GM21447 (cell line): ENCODE measurements around the gene IARS2.
"Not testable (repeated sequence)": the region's sequence is repeated elsewhere in the genome, so short reads cannot be mapped to it uniquely, and the experiment has no call there.

Experiments
- ATAC-seq: cut with Tn5 transposase; IDR thresholded peaks from one replicate; pipeline ENCODE4 v1.9.1; 2021; ENCODE audit not compliant: unreplicated experiment

The IARS2 gene

DNA sequence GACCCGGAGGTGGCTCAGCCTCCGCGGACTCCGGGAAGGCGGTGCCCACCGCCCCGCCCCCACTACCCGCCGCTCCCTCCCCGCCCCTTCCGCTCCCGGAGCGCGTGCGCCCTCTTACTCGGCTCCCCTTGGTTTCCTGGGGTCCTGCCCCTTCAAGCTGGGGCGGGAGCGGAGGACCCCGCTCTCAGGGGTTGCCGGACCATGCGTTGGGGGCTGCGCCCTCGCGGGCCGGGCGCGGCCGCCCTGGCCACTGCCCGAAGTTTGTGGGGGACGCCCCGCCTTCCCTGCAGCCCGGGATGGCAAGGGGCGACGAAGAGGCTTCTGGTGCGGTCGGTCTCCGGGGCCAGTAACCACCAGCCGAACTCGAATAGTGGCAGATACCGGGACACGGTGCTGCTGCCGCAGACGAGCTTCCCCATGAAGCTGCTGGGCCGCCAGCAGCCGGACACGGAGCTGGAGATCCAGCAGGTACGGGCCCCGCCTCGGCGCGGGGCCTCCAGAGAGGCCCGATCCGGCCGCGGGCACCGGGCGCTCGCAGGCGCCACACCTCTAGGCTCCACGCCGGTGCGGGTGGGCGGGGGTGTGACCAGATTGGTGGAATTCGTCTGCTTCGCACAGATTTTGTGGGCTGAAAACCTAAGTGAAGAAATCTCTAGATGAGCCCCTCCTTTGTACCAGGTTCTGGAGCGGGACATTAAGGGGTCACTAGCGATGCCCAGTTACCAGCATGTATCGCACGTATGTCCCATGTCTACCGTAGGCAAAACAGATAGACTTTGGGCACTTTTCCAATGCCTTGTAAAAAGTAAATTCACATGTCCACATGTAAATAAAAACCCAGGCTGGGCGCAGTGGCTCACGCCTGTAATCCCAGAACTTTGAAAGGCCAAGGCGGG, at the start of gene IARS2:
TSS of gene IARS2 (plus strand) at position 117 of the 896 bp plus-strand sequence. CDS start at position 202, 85 bp downstream.
- peak; percentile 49 for ATAC-seq

DNA sequence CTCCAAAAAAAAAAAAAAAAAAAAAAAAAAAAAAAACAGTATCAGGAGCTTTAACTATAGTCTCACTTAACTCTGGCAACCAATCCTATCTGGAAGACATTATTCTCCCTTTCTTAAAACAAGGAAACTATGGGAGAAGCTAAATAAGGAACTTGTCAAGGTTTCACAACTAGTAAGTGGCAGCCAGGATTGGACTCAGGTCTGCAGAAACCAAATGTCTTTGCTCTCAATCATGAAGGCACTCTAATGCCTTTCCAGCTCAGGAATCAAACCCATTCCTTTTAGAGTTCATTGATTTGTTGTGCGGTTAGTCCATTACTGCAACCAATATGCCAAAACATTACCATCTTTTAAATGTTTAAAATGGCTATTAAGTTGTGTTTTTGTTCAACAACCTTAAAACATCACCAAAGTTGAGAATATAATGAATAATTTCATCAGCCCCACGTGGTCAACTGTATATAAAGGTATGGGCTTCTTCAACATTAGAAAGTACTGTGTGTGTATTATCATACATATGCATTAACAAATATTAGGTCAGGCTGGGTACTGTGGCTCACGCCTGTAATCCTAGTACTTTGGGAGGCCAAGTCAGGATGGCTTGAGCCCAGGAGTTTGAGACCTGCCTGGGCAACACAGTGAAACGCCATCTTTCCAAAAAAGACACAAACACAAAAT, 49.1 kb upstream of the IARS2 start:
- ATAC-seq = no peak

DNA sequence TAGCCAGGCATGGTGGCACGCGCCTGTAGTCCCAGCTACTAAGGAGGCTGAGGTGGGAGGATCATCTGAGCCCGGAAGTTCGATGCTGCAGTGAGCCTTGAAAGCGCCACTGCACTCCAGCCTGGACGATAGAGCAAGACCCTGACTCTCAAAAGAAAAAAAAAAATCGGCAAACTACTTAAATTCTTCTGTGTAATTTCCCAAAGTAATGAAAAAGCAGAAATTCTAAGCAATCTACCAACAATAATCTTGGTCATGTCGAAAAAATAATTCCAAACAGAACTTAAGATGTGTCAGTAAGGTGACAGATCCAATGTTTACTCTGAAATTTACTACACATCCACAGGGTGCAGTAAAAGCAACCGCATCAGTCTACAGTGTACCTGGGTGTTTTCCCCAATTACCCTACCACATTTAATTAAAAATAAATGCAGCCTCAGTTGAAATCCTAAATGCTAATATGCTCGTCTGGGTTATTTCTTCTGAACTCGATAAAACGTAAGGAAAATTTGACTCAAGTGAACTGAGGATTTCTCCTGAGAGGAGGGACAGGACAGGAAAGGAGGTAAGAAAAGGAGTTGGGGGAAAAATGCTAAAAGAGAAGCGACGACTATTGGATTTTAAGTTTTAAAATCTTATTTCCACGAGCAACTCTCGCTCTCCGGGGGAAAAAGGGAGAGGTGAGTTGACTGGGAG, 48.4 kb upstream of the IARS2 start:
- no peak for ATAC-seq

DNA sequence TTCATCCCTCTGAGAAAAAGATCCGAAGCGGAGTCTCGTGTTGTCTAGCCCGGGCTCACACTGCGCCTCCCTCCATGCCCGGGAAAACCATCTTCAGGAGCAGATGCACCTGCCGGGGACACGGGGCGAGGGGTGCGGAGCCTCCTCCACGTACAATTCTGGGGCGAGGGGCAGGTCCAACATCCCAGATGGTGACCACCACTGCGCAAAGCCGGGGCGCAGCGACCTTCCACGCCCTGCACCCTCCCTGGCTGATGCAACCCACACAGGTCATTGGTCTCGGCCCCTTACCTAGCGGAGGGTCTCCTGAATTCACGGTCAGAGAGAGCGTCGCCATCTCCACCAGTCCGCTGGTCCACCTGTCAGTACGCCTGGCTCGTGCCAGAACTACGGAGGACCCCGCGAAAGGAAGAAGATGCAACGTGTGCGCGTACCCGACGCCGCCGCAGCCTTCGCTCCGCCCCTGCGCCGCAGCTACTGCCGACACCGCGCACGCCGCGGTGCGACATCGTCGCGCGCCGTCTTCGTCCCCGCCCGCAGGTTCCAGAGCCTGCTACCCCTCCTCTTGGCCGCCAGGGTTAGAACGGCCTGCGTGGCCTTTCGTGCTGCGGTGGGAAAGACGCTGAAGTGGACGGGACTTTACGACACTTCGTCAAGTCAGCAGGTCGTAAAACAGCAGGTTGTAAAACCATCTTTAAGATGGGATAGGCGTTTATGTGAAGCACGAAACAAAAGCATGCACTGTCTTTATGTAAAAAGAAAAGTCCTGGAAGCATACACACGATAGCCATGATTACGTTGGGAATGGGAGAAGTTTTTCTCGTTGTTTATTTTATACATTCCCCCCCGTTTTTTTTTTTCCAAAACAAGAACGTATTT, 47.6 kb upstream of the IARS2 start, which contains the start of gene EPRS1:
TSS of gene EPRS1 (minus strand) at position 454 of the 879 bp plus-strand sequence. CDS start at position 337, 117 bp downstream.
- ATAC-seq = peak; percentile 96

DNA sequence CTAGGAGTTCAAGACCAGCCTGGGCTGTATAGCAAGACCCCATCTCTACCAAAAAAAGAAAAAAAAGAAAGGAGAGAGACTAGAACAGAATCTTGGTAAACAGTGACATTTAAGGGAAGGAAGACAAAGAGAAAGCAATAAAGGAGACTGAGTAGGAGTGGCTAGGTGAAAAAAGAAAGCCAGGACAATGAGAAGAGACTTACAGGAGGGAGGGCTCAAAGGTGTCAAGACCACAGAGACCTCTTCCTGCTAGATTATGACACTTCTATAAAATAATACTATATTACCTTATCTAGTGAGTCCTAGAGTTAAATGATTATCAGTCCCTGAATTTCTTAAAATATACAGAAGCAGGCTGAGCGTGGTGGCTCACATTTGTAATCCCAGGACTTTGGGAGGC, 37.6 kb upstream of the IARS2 start:
- no peak for ATAC-seq

DNA sequence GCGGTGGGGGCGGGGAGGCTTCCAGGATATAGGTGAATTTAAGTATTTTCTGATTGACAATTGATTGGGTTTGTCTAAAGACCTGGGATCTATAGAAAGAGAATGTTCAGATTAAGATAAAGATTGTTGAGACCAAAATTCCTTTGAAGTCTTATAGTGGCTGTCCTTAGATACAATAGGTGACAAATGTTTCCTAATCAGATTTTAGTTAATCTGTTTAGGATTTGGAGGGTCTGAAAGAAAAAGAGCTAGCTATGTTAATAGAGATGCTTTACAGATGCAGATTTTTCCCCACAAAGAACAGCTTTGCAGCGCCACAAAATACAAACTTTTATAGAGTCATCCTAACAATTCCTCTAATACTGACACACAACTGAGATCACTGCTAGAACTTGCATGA, 33.1 kb upstream of the IARS2 start:
- ATAC-seq = no peak

DNA sequence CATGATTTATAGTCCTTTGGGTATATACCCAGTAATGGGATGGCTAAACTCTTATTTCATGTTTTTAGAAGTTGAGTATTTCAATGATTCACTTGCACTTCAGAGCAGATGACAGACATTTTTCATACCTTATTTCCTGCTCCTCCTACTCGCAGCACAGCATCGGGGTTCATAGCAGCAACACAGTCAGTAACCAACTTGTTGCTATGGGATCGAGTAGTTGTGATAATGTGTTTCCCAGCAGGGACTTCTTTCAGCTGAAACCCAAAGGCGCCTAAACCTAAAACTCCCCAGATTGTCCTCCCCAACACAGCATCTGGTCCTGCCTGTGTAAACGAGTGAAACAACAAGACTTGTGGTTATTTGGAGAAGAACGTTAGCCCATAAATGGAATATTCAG, 31.3 kb upstream of the IARS2 start:
- ATAC-seq = no peak

DNA sequence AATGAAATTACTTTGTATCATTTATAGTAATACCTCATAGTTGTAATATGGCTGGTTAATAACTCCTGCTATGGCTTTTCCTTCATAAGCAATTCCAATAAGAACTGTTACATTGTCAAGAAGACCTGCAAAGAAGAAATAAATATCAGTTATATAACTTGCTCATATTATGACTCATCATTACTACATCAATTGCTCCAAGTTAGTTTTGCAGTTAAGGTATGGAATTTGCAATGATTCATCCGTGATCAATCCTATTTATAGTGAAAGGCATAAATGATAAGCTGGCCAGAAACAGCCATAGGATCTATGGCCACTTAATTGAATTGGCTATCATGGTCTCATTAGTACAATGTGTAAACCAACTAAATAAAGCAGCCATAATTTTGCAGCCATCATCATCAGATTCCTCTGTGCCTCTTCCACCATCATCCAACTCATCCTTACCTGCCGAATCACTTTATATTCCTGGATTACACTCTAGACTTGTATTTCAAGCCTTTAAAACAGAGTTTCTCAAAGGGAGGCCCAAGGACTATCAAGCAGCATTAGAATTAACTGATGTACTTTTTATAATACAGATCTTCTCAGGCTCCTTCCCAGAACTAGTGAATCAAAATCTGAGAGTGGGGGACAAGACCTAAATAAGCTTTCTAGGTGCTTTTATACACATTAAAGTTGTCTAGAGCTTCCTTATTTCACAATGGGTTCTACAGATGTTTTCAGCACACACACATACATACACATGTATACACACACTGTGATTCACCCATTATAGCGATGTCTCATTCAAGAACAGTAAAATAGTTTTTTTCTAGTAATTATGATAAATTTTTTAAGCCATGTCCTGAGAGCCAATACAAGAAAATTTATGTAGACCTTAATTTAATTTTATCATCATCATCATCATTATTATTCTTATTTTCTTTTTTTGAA, 26.4 kb upstream of the IARS2 start:
- ATAC-seq = no peak

DNA sequence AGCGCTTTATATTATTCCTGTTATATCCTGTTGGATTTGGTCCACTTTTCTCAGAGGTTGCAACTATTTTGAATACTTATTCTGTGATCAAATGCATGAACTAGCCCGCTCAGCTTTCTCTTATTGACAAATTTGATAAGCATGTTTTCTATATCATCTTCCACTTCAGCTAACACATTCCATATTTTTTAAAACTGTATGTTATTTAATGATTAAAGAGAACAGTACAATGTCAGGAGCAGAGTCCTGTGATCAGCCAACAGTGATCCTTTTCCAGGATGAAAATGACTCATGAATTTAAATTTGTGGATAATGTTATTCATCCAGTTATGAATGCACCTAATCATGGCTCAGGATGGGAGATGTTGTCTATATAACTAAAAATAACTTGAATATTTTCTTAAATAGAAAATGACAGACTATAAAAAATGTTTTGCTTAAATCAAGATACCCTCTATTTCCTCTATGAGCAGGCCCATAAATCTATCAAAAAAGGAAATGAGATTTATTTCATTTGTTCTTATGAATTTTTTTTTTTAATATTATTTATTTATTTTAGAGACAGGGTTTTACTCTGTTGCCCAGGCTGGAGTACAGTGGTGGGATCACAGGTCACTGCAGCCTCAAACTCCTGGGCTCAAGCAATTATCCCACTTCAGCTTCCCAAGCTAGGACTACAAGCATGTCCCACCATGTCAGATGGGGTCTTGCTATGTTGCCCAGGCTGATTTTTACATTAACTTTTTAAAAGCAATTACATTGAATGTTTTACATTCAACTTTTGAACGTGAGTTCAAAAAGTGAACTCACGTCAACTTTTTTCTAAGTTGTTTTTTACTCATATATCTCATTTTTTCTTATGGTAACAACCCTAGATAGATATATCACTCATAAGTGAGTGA, 16.8 kb upstream of the IARS2 start:
- ATAC-seq = no peak

DNA sequence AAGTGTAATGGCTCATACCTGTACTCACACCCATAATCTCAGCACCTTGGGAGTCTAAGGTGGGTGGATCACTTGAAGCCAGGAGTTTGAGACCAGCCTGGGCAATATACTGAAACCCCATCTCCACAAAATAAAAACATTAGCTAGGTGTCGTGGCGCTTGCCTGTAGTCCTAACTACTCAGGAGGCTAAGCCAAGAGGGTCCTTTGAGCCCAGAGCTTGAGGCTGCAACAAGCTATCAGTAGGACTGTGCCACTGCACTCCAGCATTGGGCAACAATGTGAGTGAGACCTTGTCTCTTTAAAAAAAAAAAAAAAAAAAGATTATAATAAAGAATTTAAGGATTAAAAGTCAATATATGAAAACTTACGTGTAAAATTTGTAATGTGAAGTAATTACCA, 16.0 kb upstream of the IARS2 start:
- ATAC-seq = no peak

DNA sequence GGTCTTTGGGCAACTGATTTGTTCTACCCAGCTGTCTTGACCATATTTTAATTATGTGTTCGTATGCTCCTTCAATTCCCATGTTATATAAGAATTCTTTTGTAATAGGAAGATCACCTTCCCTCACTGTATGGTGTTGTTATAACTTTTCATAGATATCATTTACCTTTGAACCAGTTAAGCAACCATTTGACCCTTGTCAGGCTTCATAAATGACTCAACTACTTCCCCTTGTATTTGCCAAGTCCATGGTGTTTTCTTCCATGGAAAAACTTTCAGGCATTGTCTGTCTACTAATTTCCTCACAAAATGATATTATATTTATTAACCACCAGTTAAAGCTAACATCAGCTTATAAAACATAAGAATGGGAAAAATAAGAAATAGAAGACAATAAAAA, 9.5 kb upstream of the IARS2 start:
- no peak for ATAC-seq

DNA sequence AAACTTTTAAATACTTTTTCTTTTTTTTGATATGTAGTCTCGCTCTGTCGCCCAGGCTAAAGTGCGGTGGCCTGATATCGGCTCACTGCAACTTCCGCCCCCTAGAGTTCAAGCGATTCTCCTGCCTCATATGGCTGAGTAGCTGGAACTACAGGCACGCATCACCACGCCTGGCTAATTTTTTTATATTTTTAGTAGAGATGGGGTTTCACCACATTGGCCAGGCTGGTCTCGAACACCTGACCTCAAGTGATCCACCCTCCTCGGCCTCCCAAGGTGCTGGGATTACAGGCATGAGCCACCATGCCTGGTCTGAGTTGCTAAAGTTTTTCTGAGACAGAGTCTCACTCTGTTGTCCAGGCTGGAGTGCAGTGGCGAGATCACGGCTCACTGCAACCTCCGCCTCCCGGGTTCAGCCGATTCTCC, 7.7 kb upstream of the IARS2 start:
- peak; percentile 41 for ATAC-seq

DNA sequence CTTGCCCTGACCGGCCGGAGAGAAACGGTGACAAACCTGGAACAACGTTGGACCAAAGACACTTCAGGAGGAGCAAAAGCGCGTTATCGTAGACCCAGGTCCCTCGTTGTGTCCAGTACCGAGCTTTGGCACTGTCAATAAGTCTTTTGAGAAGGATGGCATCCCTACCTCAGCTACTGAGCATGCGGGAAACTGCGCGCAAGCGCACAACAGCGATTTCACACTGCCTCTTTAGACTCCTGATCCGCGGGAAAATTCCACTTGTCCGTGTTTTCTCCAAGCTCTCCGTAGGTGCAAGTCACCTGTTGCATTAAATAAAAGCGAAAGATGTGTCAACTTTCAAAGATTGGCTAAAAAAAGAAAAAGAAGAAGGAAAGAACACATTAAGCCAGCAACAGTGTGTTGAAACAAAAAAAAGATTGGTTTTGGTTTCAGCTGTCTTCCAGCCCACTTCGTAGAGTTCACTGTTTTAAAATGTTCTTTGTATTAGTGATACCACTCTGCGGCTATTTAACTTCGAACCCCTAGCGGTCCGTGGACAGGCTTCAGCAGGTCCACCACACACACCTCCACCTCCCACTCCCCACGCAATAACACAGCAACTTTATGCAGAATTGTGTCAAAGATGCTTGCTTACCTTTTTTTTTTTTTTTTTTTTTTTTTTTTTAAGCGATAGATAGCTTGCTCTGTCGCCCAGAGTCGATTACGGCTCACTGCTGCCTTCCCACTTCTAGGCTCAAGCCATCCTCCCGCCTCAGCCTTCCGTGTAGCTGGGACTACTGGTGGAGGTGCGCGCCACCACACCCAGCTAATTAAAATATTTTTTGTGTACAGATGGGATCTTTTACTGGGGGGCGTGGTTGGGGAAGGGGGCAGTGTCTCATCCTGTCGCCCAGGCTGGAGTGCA, 4.0 kb upstream of the IARS2 start, which contains the start of gene BPNT1:
TSS of gene BPNT1 (minus strand) at position 139 of the 907 bp plus-strand sequence. CDS start 9,942 bp downstream, outside the sequence.
- peak; percentile 61 for ATAC-seq

DNA sequence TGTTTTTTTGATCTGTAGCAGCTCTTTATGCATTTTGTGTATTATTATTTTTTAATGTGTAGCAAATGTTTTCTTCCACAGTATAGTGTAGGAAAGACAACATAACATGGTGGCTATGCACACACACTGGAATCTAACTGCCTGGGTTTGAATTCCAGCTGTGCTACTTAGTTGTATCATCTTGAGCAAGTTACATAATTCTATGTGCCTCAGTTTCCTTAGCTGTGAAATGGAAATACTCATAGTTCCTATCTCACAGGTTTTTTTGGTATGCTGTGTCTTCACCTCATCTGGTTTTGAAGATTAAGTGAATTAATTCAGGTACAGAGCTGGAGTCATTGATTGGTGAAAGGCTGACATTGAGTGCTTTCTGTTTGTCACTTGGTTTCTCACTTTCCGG, 1.2 kb upstream of the IARS2 start:
- ATAC-seq = no peak

DNA sequence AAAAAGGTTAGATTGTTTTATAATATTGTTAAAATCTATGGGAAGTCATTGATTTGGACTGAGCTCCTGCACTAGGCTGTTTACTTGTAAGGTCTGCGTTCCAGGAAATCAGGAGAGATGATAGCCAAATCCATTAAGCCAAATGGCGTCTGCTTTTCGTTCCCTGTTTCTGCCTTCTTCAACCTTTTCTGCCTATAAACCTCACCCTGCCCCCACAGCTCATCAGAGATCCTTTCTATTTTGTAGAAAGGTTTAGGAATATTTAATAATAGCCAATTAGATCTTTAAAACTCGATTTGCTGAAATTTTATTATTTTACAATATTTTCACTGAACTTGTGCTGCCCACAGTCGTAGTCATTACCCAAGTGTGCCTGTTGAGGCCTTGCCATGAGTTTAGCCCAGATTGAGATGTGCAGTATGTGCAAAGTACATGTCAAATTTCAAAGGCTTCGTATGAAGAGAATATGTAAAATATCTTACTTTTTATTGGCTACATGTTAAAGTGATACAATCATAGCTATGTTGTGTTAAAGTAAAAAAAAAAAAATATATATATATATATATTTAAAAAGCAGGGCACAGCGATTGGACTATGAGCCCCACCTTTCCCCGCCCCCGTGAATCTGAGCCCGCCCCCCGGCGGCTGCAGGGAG, 444 bp upstream of the IARS2 start:
- ATAC-seq = peak; percentile 7

DNA sequence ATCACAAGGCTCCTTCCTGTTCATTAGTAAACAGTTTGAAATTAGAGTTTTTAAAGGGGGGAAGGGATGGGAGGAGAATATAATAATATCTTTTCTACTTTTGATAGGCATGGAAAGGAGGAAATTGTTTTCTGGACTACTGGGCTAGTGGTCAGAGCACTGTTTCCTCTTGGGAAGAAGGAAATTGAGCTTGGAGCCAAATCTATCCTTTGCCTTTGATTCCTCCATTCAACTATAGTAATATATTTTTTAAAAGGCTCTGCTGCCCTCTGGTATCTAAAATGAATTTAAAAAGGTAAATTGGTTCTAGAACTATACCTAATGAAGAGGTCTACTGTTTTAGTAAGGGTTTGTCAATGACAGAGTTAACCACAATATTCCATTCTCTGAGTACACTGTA, 5.9 kb downstream of the IARS2 start:
- ATAC-seq = no peak

DNA sequence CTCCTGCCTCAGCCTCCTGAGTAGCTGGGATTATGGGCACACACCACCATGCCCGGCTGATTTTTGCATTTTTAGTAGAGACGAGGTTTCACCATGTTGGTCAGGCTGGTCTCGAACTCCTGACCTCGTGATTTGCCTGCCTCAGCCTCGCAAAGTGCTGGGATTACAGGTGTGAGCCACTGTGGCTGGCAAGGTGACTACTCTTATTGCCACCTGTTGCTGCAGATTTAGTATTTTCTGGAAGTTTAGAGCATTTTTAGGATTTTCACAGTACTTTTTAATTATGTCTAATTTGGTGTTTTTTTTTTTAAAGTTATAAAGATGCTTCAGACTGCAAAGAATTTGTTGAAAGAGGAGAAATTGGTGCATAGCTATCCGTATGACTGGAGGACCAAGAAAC, 16.5 kb downstream of the IARS2 start:
- ATAC-seq = not testable (repeated sequence)
